ENCODE measurements around the gene SLIT3. TPM values are rescaled to one million over a fixed set of nuclear protein-coding genes. Genes with fewer than 3 reads are reported as not detected.

The SLIT3 gene
- total and polyA plus RNA-seq, 9 of the 15 experiments (the other 6 are each of a cell fraction or from before 2014, with no cell fraction given) = 0.01 to 0.04 TPM; not detected in 7

DNA sequence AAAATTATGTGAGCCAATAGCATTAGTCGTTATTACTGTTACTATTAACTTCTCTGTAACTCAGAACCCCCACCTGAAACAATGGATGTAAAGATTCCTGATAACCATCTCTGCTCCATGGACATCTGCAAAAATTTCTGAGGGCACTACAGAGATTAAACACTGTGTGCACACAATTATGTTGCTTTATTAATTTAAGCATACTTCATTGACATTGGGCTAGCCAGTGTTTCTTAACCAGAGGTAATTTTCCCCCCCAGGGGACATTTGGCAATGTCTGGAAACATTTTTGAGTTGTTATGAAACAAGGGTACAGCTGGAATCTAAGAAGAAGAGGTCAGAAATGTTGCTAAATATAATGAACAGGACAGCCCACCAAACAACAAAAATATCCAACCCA lies 19.3 kb downstream of the SLIT3 start (continued):
- TF ChIP-seq, protein P1, sequence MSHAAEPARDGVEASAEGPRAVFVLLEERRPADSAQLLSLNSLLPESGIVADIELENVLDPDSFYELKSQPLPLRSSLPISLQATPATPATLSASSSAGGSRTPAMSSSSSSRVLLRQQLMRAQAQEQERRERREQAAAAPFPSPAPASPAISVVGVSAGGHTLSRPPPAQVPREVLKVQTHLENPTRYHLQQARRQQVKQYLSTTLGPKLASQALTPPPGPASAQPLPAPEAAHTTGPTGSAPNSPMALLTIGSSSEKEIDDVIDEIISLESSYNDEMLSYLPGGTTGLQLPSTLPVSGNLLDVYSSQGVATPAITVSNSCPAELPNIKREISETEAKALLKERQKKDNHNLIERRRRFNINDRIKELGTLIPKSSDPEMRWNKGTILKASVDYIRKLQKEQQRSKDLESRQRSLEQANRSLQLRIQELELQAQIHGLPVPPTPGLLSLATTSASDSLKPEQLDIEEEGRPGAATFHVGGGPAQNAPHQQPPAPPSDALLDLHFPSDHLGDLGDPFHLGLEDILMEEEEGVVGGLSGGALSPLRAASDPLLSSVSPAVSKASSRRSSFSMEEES (CRISPR knock-in tag; IDR thresholded peaks at IDR 0.05) = no peak
- no peak for TF ChIP-seq THRAP3 (IDR thresholded peaks at IDR 0.05; ENCODE audit: borderline replicate concordance)

- DNase-seq (ENCODE audit: extremely low read depth in 1 of 4, low spot score in 3 of 4) = no peak
- in situ Hi-C loops (cut with MboI) = no loop called here
- intact Hi-C loops (cut with micrococcal nuclease) = no loop called here
- no peak for TF ChIP-seq FOXA1 (IDR thresholded peaks at IDR 0.05; ENCODE audit: borderline replicate concordance)
- TF ChIP-seq ZNF184 (CRISPR knock-in tag; IDR thresholded peaks at IDR 0.05) = no peak
- no peak for TF ChIP-seq ZMIZ1 (IDR thresholded peaks at IDR 0.05; ENCODE audit: low read depth in 2 of 2, low read length in 2 of 2)
- no peak for TF ChIP-seq CTBP1 (IDR thresholded peaks at IDR 0.05; ENCODE audit: borderline replicate concordance)
- no peak for TF ChIP-seq GABPB1 (CRISPR knock-in tag; IDR thresholded peaks at IDR 0.05)
- TF ChIP-seq SMAD4 (CRISPR knock-in tag; conservative IDR thresholded peaks at IDR 0.05) = no peak
- TF ChIP-seq KLF10 (CRISPR knock-in tag; IDR thresholded peaks at IDR 0.05) = no peak
- TF ChIP-seq HMG20A (CRISPR knock-in tag; conservative IDR thresholded peaks at IDR 0.05) = no peak
- no peak for TF ChIP-seq PHF20 (IDR thresholded peaks at IDR 0.05; ENCODE audit: partially characterized antibody)
- TF ChIP-seq ZNF212 (CRISPR knock-in tag; IDR thresholded peaks at IDR 0.05) = no peak
- no peak for TF ChIP-seq ZNF77 (CRISPR knock-in tag; IDR thresholded peaks at IDR 0.05)
- TF ChIP-seq EGR1 (conservative IDR thresholded peaks at IDR 0.05) = no peak
- TF ChIP-seq POLR3A (IDR thresholded peaks at IDR 0.05; ENCODE audit: borderline replicate concordance, extremely low read depth, insufficient read depth, insufficient read length) = no peak
- TF ChIP-seq HNRNPK (IDR thresholded peaks at IDR 0.05; ENCODE audit: low read depth, low read length, poor library complexity, severe bottlenecking) = no peak
- H2AFZ ChIP-seq (ENCODE audit: low read depth, low read length) = no peak overlapping the region
- no peak overlapping the region for H3K4me2 ChIP-seq (ENCODE audit: insufficient read depth, low read length)
- no peak overlapping the region for H3K4me3 ChIP-seq
- no peaks in the 10 kb centered on the region for H3K27me3 ChIP-seq (ENCODE audit: control insufficient read depth in 2 of 2, insufficient read depth in 2 of 2, low read length in 2 of 2)
- H3K9ac ChIP-seq (ENCODE audit: insufficient read depth in 1 of 2, low read depth in 2 of 2, low read length in 2 of 2) = no peak overlapping the region
- no peaks in the 10 kb centered on the region for H3K9me3 ChIP-seq (replicated peaks; ENCODE audit: control insufficient read depth, insufficient read depth, low read depth, low read length)
- ATAC-seq = no peak
- H3K4me1 ChIP-seq (replicated peaks in 1 of 2; ENCODE audit: control insufficient read depth in 2 of 2, insufficient read depth in 2 of 2, low read length in 2 of 2) = no peaks in the 10 kb centered on the region
- H4K20me1 ChIP-seq (replicated peaks; ENCODE audit: control insufficient read depth, insufficient read depth, low read length) = no peaks in the 10 kb centered on the region
- no peaks in the 10 kb centered on the region for H3K9me1 ChIP-seq (ENCODE audit: control insufficient read depth, insufficient read depth, low read length)
- 0% methylated on average over 3 of the region's 3 CpGs for WGBS (ENCODE audit: insufficient coverage, low coverage, missing lambda C conversion rate)
- no peak for FAIRE-seq
- no TSS peak for BruUV-seq (replicated peaks)
- H3K79me2 ChIP-seq (ENCODE audit: control insufficient read depth, insufficient read depth, low read length) = no peaks in the 10 kb centered on the region
- no peak overlapping the region for H3K27ac ChIP-seq (ENCODE audit: extremely low read depth, low read depth, low read length)
- ChIA-PET CTCF (ENCODE audit: low intra/inter-chr PET ratio) (no interaction called here), POLR2A (interaction anchor here (0.8 kb wide), 1 partner anchor 740 kb away, joined by 3 read pairs; no protein-coding TSS in a partner anchor)
- H3K36me3 ChIP-seq (ENCODE audit: control insufficient read depth, insufficient read depth, low read length) = no peaks in the 10 kb centered on the region
Observed at GRCh38 chr5:169280696-169281095, 20.2 kb downstream of the SLIT3 start.
